Measurements from ENCODE around the gene EFHB. TPM values are rescaled to one million over a fixed set of nuclear protein-coding genes. Genes with fewer than 3 reads are reported as not detected.

Gene EFHB
- total RNA-seq, 1 experiment from 2014 or later, result 1.9 TPM

DNA sequence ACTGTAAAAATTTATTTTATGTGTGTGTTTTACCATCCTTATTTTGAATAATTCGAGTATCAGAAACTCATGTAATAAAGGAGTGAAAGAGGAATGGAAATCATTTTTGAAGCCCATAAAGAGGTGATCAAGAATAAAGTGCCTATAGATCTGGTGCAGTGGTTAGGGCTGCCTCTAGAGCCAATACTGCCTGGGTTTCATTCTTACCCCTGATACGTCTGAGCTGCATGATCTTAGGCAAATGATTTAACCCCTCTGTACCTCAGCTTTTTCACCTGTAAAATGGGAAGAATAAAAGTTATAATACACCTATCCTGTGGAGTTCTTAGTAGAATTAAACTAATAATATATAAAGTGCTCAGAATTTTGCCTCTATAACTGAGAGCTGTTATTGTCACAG lies 30.4 kb downstream of the EFHB start:
- Histone ChIP-seq H3K79me1 (ENCODE audit: insufficient read depth, low read depth, low read length, poor library complexity, severe bottlenecking) (no peaks in the 10 kb centered on the region), H4K91ac (ENCODE audit: insufficient read length, low read depth, low read length) (no peak overlapping the region), H3K14ac (ENCODE audit: insufficient read depth, low read length) (no peak overlapping the region), H2BK12ac (ENCODE audit: insufficient read length, low read depth, low read length) (no peak overlapping the region), H3K4me1 (ENCODE audit: insufficient read depth, low read length) (0 out of 2 replicates have a peak, but pooled peaks cover 2% of the 10 kb centered on the region), H2AFZ (ENCODE audit: low read length) (no peak overlapping the region), H3T11ph (ENCODE audit: low read length) (no peak overlapping the region), H3K9ac (ENCODE audit: extremely low read depth, insufficient read length, low read length) (no peak overlapping the region), H3K79me2 (ENCODE audit: insufficient read depth, low read length) (no peaks in the 10 kb centered on the region), H4K5ac (ENCODE audit: insufficient read length, low read depth, low read length) (no peak overlapping the region), H3K56ac (ENCODE audit: insufficient read length, low read depth, low read length) (no peak overlapping the region), H3K23ac (ENCODE audit: insufficient read length, low read depth, low read length) (no peak overlapping the region), H4K20me1 (ENCODE audit: control insufficient read depth, insufficient read depth, insufficient read length) (no peaks in the 10 kb centered on the region), H2BK5ac (ENCODE audit: insufficient read length, low read length) (no peak overlapping the region), H3K27ac (ENCODE audit: insufficient read length, low read depth, low read length) (no peak overlapping the region), H2BK120ac (ENCODE audit: low read depth, low read length, poor library complexity, severe bottlenecking) (no peak overlapping the region), H2AK5ac (ENCODE audit: insufficient read length, low read length) (no peak overlapping the region), H3K4ac (ENCODE audit: low read depth, low read length) (no peak overlapping the region), H3K4me2 (ENCODE audit: insufficient read depth, insufficient read length, low read length) (no peak overlapping the region), H3K9me3 (ENCODE audit: control insufficient read depth, low read depth, low read length) (no peaks in the 10 kb centered on the region), H3K27me3 (ENCODE audit: insufficient read depth, low read length) (no peaks in the 10 kb centered on the region), H2BK20ac (ENCODE audit: low read depth, low read length, poor library complexity, severe bottlenecking) (no peak overlapping the region), H4K8ac (replicated peaks; ENCODE audit: insufficient read length, low read depth, low read length) (no peak overlapping the region), H3K23me2 (ENCODE audit: insufficient read length, low read depth, low read length, poor library complexity, severe bottlenecking) (no peaks in the 10 kb centered on the region), H3K18ac (ENCODE audit: insufficient read length, low read depth, low read length) (no peak overlapping the region), H2BK15ac (ENCODE audit: low read depth, low read length) (no peak overlapping the region)
- Mint-ChIP-seq H3K4me1 (peaks cover 9 to 10% of the 10 kb centered on the region in 2 experiments), H3K27me3 (ENCODE audit: low read depth) (no peaks in the 10 kb centered on the region; the same call in 1 of the 2 replicates), H3K27ac (no peak overlapping the region), H3K9me3 (no peaks in the 10 kb centered on the region; a peak in 1 of 5 replicates), H3K4me3 (no peak overlapping the region), H3K36me3 (ENCODE audit: insufficient read depth in 1 of 3, low read depth in 3 of 3) (no peaks in the 10 kb centered on the region)
- WGBS (ENCODE audit: extremely low coverage, insufficient read length, low lambda C conversion rate), result no CpG with 5 or more reads among the region's 2 CpGs
- DNase-seq, result no peak
- TF ChIP-seq, protein P1, sequence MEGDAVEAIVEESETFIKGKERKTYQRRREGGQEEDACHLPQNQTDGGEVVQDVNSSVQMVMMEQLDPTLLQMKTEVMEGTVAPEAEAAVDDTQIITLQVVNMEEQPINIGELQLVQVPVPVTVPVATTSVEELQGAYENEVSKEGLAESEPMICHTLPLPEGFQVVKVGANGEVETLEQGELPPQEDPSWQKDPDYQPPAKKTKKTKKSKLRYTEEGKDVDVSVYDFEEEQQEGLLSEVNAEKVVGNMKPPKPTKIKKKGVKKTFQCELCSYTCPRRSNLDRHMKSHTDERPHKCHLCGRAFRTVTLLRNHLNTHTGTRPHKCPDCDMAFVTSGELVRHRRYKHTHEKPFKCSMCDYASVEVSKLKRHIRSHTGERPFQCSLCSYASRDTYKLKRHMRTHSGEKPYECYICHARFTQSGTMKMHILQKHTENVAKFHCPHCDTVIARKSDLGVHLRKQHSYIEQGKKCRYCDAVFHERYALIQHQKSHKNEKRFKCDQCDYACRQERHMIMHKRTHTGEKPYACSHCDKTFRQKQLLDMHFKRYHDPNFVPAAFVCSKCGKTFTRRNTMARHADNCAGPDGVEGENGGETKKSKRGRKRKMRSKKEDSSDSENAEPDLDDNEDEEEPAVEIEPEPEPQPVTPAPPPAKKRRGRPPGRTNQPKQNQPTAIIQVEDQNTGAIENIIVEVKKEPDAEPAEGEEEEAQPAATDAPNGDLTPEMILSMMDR (conservative IDR thresholded peaks at IDR 0.05), result no peak
